GM12892 (cell line): Measurements from ENCODE around the gene TFEB.

Source experiments
- DNase-seq: peaks from one replicate; pipeline ENCODE4 v3.0.0; 2011; ENCODE audit not compliant: insufficient read length
- FAIRE-seq: peaks from 2 replicates; lab custom pipeline; 2011; peaks lifted over from hg19 to GRCh38; lab: Jason Lieb, UNC
- POLR2A ChIP-seq: IDR thresholded peaks from 2 replicates; pipeline ENCODE4 v1.6.1; 2011; ENCODE audit warnings: low read depth, low read length, control low read depth
- POLR2AphosphoS5 ChIP-seq: IDR thresholded peaks from 2 replicates; pipeline ENCODE4 v1.6.1; 2011; ENCODE audit warnings: low read depth, low read length, control low read depth
- TAF1 ChIP-seq: IDR thresholded peaks from 2 replicates; pipeline ENCODE4 v1.6.1; 2011; ENCODE audit warnings: low read depth, mild to moderate bottlenecking, control low read depth, low read length, borderline replicate concordance

The TFEB gene

GRCh38 chr6:41651962-41652657 is 83.3 kb downstream of the TFEB start:
- no peak for TF ChIP-seq POLR2A
- no peak for TF ChIP-seq POLR2AphosphoS5
- no peak for TF ChIP-seq TAF1
- no peak for DNase-seq
- no peak for FAIRE-seq

GRCh38 chr6:41651246-41651961 is 84.0 kb downstream of the TFEB start:
- TF ChIP-seq TAF1: no peak
- no peak for TF ChIP-seq POLR2A
- no peak for TF ChIP-seq POLR2AphosphoS5
- no peak for FAIRE-seq
- DNase-seq: no peak

GRCh38 chr6:41650120-41650519 is 85.3 kb downstream of the TFEB start:
- no peak for FAIRE-seq
- no peak for TF ChIP-seq TAF1
- TF ChIP-seq POLR2AphosphoS5: no peak
- no peak for TF ChIP-seq POLR2A

GRCh38 chr6:41649596-41649995 is 85.8 kb downstream of the TFEB start:
- TF ChIP-seq POLR2AphosphoS5 (no peak), TAF1 (no peak), POLR2A (no peak)
- FAIRE-seq (no peak), DNase-seq (no peak)

More at GRCh38 chr6:41650120-41650519, 85.3 kb downstream of the TFEB start:
- no peak for DNase-seq

GRCh38 chr6:41648921-41649320 is 86.5 kb downstream of the TFEB start:
- DNase-seq (no peak), FAIRE-seq (no peak)
- TF ChIP-seq POLR2AphosphoS5 (no peak), POLR2A (no peak), TAF1 (no peak)

GRCh38 chr6:41648070-41648585 is 87.3 kb downstream of the TFEB start:
- TF ChIP-seq POLR2A (no peak), POLR2AphosphoS5 (no peak), TAF1 (no peak)
- DNase-seq (no peak), FAIRE-seq (no peak)

GRCh38 chr6:41647061-41647511 is 88.3 kb downstream of the TFEB start:
- DNase-seq (no peak), FAIRE-seq (no peak)
- TF ChIP-seq POLR2AphosphoS5 (no peak), TAF1 (no peak), POLR2A (no peak)

- no peak for DNase-seq
- TF ChIP-seq TAF1: no peak
- TF ChIP-seq POLR2AphosphoS5: no peak
- TF ChIP-seq POLR2A: no peak
- no peak for FAIRE-seq
Observed at GRCh38 chr6:41646026-41646795, 89.2 kb downstream of the TFEB start.

GRCh38 chr6:41645007-41645618 is 90.3 kb downstream of the TFEB start:
- FAIRE-seq: no peak

GRCh38 chr6:41644297-41644879 is 91.0 kb downstream of the TFEB start:
- DNase-seq (no peak), FAIRE-seq (no peak)
- TF ChIP-seq POLR2A: no peak
- TF ChIP-seq POLR2AphosphoS5: no peak
- TF ChIP-seq TAF1: no peak

More at GRCh38 chr6:41645007-41645618, 90.3 kb downstream of the TFEB start:
- DNase-seq: no peak
- TF ChIP-seq POLR2A (no peak), TAF1 (no peak), POLR2AphosphoS5 (no peak)
